HL-60 (cell line): ENCODE measurements around the gene GFPT2.

Experiments used
- DNase-seq, 2 experiments: peaks; one replicate each; pipeline ENCODE4 v3.0.0-alpha.2; 2010 to 2020; ENCODE audit warnings: low read depth in 1 of 2, low spot score in 1 of 2
- H3K27ac ChIP-seq: fragments of 250-450 bp; sonication (Bioruptor Pico); replicated peaks from 2 replicates; pipeline ENCODE4 v1.5.1; 2020; ENCODE audit warnings: mild to moderate bottlenecking, moderate library complexity
- H3K27me3 ChIP-seq: fragments of 250-450 bp; sonication (Bioruptor Pico); 2 replicates; pipeline ENCODE4 v1.5.1; 2021; ENCODE audit warnings: mild to moderate bottlenecking, moderate library complexity; ENCODE audit not compliant: insufficient read depth, poor library complexity, severe bottlenecking
- H3K4me3 ChIP-seq: replicated peaks from 2 replicates; pipeline ENCODE4 v1.5.1; 2011; ENCODE audit warnings: mild to moderate bottlenecking, control low read depth, low read length; ENCODE audit not compliant: insufficient read depth
- CTCF ChIP-seq: IDR thresholded peaks from one replicate; pipeline ENCODE4 v1.5.1; 2011; ENCODE audit warnings: low read length, control low read depth, inconsistent platforms; ENCODE audit not compliant: insufficient read depth
- GABPA ChIP-seq: IDR thresholded peaks from 2 replicates; pipeline ENCODE4 v1.6.1; 2012; ENCODE audit warnings: low read depth
- POLR2AphosphoS5 ChIP-seq: IDR thresholded peaks from 2 replicates; pipeline ENCODE4 v1.6.1; 2012; ENCODE audit warnings: low read depth
- REST ChIP-seq: IDR thresholded peaks from 2 replicates; pipeline ENCODE4 v1.6.1; 2012; ENCODE audit warnings: low read depth; ENCODE audit not compliant: insufficient replicate concordance
- SPI1 ChIP-seq: IDR thresholded peaks from 2 replicates; pipeline ENCODE4 v1.6.1; 2012; ENCODE audit warnings: low read depth, mild to moderate bottlenecking, borderline replicate concordance

Gene GFPT2

GRCh38 chr5:180380856-180381255, 27.7 kb upstream of the GFPT2 start:
- Histone ChIP-seq H3K27me3 (no peaks in the 10 kb centered on the region), H3K27ac (no peak overlapping the region), H3K4me3 (no peak overlapping the region)
- no peak for DNase-seq
- no peak for TF ChIP-seq GABPA
- no peak for TF ChIP-seq SPI1
- no peak for TF ChIP-seq REST
- TF ChIP-seq POLR2AphosphoS5 = no peak
- no peak for TF ChIP-seq CTCF

- no peak overlapping the region for H3K4me3 ChIP-seq
- no peak overlapping the region for H3K27ac ChIP-seq
- DNase-seq = no peak
- H3K27me3 ChIP-seq = no peaks in the 10 kb centered on the region
- TF ChIP-seq REST = no peak
- TF ChIP-seq POLR2AphosphoS5 = no peak
- no peak for TF ChIP-seq SPI1
- no peak for TF ChIP-seq GABPA
- TF ChIP-seq CTCF = no peak
Measured at GRCh38 chr5:180380441-180380840, 27.3 kb upstream of the GFPT2 start.

DNA sequence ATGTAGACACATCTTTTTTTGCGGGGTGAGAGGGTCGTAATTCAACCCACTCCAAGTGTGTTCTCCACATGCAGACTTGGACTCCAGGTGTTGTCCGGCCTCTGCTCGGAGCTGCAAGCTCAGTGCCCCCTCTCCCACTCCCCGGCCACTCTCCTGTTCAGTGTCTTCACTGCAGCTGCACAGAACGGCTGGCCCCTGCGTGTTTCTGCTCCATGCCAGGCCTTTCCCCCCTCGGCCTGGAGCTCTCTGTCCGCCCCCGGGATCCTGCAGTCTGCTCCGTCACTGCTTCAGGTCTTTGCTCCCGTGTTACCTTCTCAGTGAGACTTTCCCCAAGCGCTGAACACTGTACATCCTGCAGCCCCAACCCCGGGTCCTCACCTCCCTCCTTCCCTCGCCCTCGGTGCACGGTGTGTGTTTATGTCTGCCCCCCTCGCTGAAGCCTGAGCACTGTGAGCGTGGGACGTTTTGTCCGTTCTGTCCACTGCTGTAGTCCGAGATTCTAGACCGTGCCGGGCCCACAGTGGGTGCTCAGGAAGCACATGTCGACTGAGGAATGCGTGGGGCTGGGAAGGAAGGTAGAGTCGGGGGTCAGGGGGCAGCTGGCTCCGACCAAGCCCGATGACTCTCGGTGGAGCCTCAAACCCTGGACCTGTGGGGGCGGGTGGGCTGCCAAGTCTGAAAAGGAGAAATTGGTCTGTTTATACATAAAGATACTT, 26.4 kb upstream of the GFPT2 start:
- DNase-seq = no peak
- TF ChIP-seq POLR2AphosphoS5 (no peak), CTCF (no peak), GABPA (no peak), SPI1 (no peak), REST (no peak)
- no peak overlapping the region for H3K27ac ChIP-seq
- no peaks in the 10 kb centered on the region for H3K27me3 ChIP-seq
- no peak overlapping the region for H3K4me3 ChIP-seq
